Measurements from ENCODE around the gene CBARP. TPM values are rescaled to one million over a fixed set of nuclear protein-coding genes. Genes with fewer than 3 reads are reported as not detected.

The CBARP gene
- total and polyA plus RNA-seq, 2 of the 13 experiments (the other 11 are each of a cell fraction or from before 2014, with no cell fraction given) = 1.2 to 1.4 TPM

DNA sequence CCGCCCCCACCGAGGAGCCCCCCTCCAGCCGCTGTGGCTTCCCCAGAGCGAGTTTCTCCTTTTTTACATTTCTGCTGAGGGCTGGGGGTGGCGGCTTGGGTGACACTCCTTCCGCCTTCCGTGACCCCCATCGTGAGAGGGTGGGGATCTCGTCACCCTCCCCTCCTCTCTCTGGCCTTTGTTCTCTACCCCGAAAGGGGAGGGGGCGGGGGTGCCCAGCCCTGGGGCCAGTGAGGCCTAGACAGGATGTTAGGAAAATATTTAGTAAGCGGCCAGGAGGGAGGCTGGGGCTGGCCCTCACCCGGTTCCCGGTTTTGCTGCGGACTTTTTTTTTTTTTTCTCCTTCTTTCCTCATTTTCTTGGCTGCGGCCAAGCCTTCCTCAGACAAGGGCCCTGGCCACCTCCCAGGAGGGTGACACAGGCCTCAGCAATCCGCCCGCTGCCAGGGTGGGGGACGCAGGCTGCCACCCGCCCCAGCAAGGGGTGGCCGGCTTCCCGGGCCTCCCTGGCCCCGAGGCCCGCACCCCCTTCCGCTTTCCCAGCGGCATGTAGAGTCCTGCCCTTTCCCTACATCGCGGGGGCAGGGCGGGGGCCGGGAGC is 14.5 kb upstream of the CBARP start:
- intact Hi-C loops (cut with micrococcal nuclease; ENCODE audit: unreplicated experiment) = no loop called here
- ATAC-seq (peak; percentile 8), FAIRE-seq (peak; percentile 77), DNase-seq (ENCODE audit: low spot score) (no peak)
- peak overlapping the region; percentile 94 for H3K27ac ChIP-seq (ENCODE audit: extremely low read length, insufficient read depth, low read length)
- peak overlapping the region; percentile 86 to 90 (median 88) for H3K4me3 ChIP-seq (replicated peaks in 1 of 3; ENCODE audit: insufficient read depth in 1 of 3, low read depth in 2 of 3, low read length in 3 of 3)
- H3K27me3 ChIP-seq (ENCODE audit: control insufficient read depth in 1 of 2, insufficient read depth in 2 of 2, low read length in 2 of 2) = no peaks in the 10 kb centered on the region; a peak in 1 of 5 replicates
- ChIA-PET POLR2A (interaction anchor here (0.9 to 13.7 kb wide), 9 partner anchors 8 to 154 kb away, joined by 3 to 668 read pairs (median 6); partner anchors contain the start of genes CIRBP, EFNA2 and FAM174C), CTCF (ENCODE audit: low intra/inter-chr PET ratio, low total read pairs) (interaction anchor here (0.8 kb wide), 1 partner anchor 15 kb away, joined by 4 read pairs; no protein-coding TSS in a partner anchor)
- H3K9me3 ChIP-seq (ENCODE audit: low read length) = no peaks in the 10 kb centered on the region
- WGBS (ENCODE audit: low lambda C conversion rate) = under 1% methylated on average over 25 of the region's 30 CpGs
- in situ Hi-C loops (cut with HindIII; ENCODE audit: extremely low pct_ligation_motif_present, low pct_unique_long_range_greater_than_20kb) = no loop called here
- H3K9ac ChIP-seq (ENCODE audit: insufficient read depth, low read depth, low read length) = peak overlapping the region; percentile 92
- H3K4me2 ChIP-seq (ENCODE audit: low read depth, low read length) = peak overlapping the region; percentile 87
- peaks cover 18 to 39% of the 10 kb centered on the region in 2 experiments for H3K36me3 ChIP-seq (replicated peaks in 1 of 2; ENCODE audit: control insufficient read depth in 1 of 2, insufficient read depth in 2 of 2, low read length in 2 of 2)
- no TSS peak for BruUV-seq (replicated peaks)
- peaks cover 35% of the 10 kb centered on the region for H3K79me2 ChIP-seq (ENCODE audit: insufficient read depth, low read length)
- no peak overlapping the region for H2AFZ ChIP-seq (ENCODE audit: low read length)
- H3K4me1 ChIP-seq (ENCODE audit: insufficient read depth, low read length) = peaks cover 49% of the 10 kb centered on the region
- peaks cover 48% of the 10 kb centered on the region; the same call in 1 of the 2 replicates for H4K20me1 ChIP-seq (ENCODE audit: insufficient read depth, low read length)
- TF ChIP-seq NCOA1 (CRISPR knock-in tag; IDR thresholded peaks at IDR 0.05) (no peak), SSRP1 (CRISPR knock-in tag; IDR thresholded peaks at IDR 0.05) (no peak; the same call in 1 of the 2 replicates), HIVEP1 (CRISPR knock-in tag; IDR thresholded peaks at IDR 0.05) (peak; percentile 85), KLF11 (CRISPR knock-in tag; IDR thresholded peaks at IDR 0.05) (no peak), ZNF773 (CRISPR knock-in tag; IDR thresholded peaks at IDR 0.05; ENCODE audit: borderline replicate concordance) (no peak), NBN (conservative IDR thresholded peaks at IDR 0.05) (no peak), ZNF317 (CRISPR knock-in tag; IDR thresholded peaks at IDR 0.05) (0 out of 2 replicates have a peak, but pooled peaks have one; percentile 19), ZBTB2 (CRISPR knock-in tag; IDR thresholded peaks at IDR 0.05; ENCODE audit: low read depth) (peak; percentile 44; the same call in 1 of the 2 replicates), AKAP8 (CRISPR knock-in tag; IDR thresholded peaks at IDR 0.05) (no peak), LCORL (IDR thresholded peaks at IDR 0.05) (no peak), LCORL (CRISPR knock-in tag; IDR thresholded peaks at IDR 0.05) (peak; percentile 72; the same call in 1 of the 2 replicates), U2AF1 (optimal IDR thresholded peaks at IDR 0.05; ENCODE audit: low read depth, low read length) (peak; percentile 27), ZNF75D (CRISPR knock-in tag; IDR thresholded peaks at IDR 0.05; ENCODE audit: borderline replicate concordance) (no peak), KLF12 (CRISPR knock-in tag; IDR thresholded peaks at IDR 0.05; ENCODE audit: borderline replicate concordance) (no peak), TOPORS (CRISPR knock-in tag; IDR thresholded peaks at IDR 0.05) (no peak), ZNF709 (CRISPR knock-in tag; IDR thresholded peaks at IDR 0.05) (peak; percentile 37; the same call in 1 of the 2 replicates), NR2F6 (IDR thresholded peaks at IDR 0.05) (peak; percentile 86), NR2F6 (CRISPR knock-in tag; IDR thresholded peaks at IDR 0.05) (peak; percentile 88), ARNT (IDR thresholded peaks at IDR 0.05) (no peak), SRSF4 (IDR thresholded peaks at IDR 0.05; ENCODE audit: low read depth, low read length, poor library complexity, severe bottlenecking) (no peak), PAF1 (CRISPR knock-in tag; IDR thresholded peaks at IDR 0.05) (no peak), GLI4 (CRISPR knock-in tag; IDR thresholded peaks at IDR 0.05; ENCODE audit: borderline replicate concordance) (no peak; the same call in 1 of the 2 replicates), MED8 (CRISPR knock-in tag; IDR thresholded peaks at IDR 0.05; ENCODE audit: insufficient replicate concordance) (peak; percentile 61), ZNF264 (CRISPR knock-in tag; IDR thresholded peaks at IDR 0.05) (no peak)
- TF ChIP-seq, protein P1, sequence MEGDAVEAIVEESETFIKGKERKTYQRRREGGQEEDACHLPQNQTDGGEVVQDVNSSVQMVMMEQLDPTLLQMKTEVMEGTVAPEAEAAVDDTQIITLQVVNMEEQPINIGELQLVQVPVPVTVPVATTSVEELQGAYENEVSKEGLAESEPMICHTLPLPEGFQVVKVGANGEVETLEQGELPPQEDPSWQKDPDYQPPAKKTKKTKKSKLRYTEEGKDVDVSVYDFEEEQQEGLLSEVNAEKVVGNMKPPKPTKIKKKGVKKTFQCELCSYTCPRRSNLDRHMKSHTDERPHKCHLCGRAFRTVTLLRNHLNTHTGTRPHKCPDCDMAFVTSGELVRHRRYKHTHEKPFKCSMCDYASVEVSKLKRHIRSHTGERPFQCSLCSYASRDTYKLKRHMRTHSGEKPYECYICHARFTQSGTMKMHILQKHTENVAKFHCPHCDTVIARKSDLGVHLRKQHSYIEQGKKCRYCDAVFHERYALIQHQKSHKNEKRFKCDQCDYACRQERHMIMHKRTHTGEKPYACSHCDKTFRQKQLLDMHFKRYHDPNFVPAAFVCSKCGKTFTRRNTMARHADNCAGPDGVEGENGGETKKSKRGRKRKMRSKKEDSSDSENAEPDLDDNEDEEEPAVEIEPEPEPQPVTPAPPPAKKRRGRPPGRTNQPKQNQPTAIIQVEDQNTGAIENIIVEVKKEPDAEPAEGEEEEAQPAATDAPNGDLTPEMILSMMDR (CRISPR knock-in tag; IDR thresholded peaks at IDR 0.05) = no peak
